ENCODE measurements around the gene PLSCR1. TPM values are rescaled to one million over a fixed set of nuclear protein-coding genes. Genes with fewer than 3 reads are reported as not detected.

The PLSCR1 gene
- total RNA-seq, 1 experiment from 2014 or later = 58.1 TPM

DNA sequence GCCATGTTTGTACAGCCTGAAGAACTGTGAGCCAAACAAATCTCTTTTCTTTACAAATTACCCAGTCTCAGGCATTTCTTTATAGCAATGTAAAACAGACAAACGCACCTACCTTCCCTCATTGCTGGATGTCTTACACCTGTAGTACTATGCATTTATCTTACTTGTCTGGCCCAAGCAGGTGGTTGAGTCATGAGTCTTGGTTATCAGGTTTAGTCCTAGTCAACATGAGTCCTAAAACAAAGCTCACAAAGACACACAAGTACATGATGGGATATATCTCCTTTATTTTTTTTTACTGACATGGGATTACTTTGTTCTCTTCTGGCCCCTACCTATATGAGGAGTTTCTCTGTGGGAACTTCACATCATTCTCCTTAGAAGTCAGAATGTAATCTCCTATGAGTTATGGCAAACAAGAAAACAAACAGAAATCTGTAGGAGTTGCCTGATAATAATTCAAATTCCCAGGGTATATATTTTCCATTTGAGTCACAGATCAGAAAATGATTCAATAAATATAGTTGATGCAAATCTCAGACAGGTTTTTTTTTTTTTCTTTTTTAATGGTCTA, 41.4 kb downstream of the PLSCR1 start:
- peaks cover 53% of the 10 kb centered on the region for H3K4me1 Mint-ChIP-seq
- ChIA-PET POLR2A (no interaction called here), CTCF (no interaction called here)
- no peaks in the 10 kb centered on the region for H3K27me3 Mint-ChIP-seq (ENCODE audit: low read depth)
- H3K9me3 Mint-ChIP-seq = peaks cover 19% of the 10 kb centered on the region
- no peak for DNase-seq (ENCODE audit: low spot score)
- peaks cover 4% of the 10 kb centered on the region; the same call in 1 of the 2 replicates for H3K36me3 Mint-ChIP-seq
- no peak for ATAC-seq
- H3K27ac Mint-ChIP-seq = peak overlapping the region; percentile 50; the same call in 1 of the 2 replicates
- TF ChIP-seq, protein P1, sequence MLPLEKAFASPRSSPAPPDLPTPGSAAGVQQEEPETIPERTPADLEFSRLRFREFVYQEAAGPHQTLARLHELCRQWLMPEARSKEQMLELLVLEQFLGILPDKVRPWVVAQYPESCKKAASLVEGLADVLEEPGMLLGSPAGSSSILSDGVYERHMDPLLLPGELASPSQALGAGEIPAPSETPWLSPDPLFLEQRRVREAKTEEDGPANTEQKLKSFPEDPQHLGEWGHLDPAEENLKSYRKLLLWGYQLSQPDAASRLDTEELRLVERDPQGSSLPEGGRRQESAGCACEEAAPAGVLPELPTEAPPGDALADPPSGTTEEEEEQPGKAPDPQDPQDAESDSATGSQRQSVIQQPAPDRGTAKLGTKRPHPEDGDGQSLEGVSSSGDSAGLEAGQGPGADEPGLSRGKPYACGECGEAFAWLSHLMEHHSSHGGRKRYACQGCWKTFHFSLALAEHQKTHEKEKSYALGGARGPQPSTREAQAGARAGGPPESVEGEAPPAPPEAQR (CRISPR knock-in tag; IDR thresholded peaks at IDR 0.05) = no peak
- TF ChIP-seq CBFB (CRISPR knock-in tag; IDR thresholded peaks at IDR 0.05; ENCODE audit: low read depth) (no peak), NR2C2 (CRISPR knock-in tag; IDR thresholded peaks at IDR 0.05) (no peak), RELA (CRISPR knock-in tag; IDR thresholded peaks at IDR 0.05; ENCODE audit: borderline replicate concordance) (no peak), TEAD4 (CRISPR knock-in tag; IDR thresholded peaks at IDR 0.05) (no peak), GRHL2 (CRISPR knock-in tag; IDR thresholded peaks at IDR 0.05; ENCODE audit: insufficient replicate concordance, severe bottlenecking) (no peak), ZNF423 (CRISPR knock-in tag; IDR thresholded peaks at IDR 0.05) (no peak), ZNF219 (CRISPR knock-in tag; IDR thresholded peaks at IDR 0.05; ENCODE audit: borderline replicate concordance) (no peak), ZNF671 (CRISPR knock-in tag; IDR thresholded peaks at IDR 0.05) (no peak), IRF2 (CRISPR knock-in tag; IDR thresholded peaks at IDR 0.05; ENCODE audit: borderline replicate concordance, low read depth) (no peak), TP53 (CRISPR knock-in tag; IDR thresholded peaks at IDR 0.05) (no peak)
- TF ChIP-seq, protein P2, sequence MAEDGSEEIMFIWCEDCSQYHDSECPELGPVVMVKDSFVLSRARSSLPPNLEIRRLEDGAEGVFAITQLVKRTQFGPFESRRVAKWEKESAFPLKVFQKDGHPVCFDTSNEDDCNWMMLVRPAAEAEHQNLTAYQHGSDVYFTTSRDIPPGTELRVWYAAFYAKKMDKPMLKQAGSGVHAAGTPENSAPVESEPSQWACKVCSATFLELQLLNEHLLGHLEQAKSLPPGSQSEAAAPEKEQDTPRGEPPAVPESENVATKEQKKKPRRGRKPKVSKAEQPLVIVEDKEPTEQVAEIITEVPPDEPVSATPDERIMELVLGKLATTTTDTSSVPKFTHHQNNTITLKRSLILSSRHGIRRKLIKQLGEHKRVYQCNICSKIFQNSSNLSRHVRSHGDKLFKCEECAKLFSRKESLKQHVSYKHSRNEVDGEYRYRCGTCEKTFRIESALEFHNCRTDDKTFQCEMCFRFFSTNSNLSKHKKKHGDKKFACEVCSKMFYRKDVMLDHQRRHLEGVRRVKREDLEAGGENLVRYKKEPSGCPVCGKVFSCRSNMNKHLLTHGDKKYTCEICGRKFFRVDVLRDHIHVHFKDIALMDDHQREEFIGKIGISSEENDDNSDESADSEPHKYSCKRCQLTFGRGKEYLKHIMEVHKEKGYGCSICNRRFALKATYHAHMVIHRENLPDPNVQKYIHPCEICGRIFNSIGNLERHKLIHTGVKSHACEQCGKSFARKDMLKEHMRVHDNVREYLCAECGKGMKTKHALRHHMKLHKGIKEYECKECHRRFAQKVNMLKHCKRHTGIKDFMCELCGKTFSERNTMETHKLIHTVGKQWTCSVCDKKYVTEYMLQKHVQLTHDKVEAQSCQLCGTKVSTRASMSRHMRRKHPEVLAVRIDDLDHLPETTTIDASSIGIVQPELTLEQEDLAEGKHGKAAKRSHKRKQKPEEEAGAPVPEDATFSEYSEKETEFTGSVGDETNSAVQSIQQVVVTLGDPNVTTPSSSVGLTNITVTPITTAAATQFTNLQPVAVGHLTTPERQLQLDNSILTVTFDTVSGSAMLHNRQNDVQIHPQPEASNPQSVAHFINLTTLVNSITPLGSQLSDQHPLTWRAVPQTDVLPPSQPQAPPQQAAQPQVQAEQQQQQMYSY (CRISPR knock-in tag; IDR thresholded peaks at IDR 0.05) = no peak
- TF ChIP-seq, protein P3, sequence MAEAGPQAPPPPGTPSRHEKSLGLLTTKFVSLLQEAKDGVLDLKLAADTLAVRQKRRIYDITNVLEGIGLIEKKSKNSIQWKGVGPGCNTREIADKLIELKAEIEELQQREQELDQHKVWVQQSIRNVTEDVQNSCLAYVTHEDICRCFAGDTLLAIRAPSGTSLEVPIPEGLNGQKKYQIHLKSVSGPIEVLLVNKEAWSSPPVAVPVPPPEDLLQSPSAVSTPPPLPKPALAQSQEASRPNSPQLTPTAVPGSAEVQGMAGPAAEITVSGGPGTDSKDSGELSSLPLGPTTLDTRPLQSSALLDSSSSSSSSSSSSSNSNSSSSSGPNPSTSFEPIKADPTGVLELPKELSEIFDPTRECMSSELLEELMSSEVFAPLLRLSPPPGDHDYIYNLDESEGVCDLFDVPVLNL (CRISPR knock-in tag; IDR thresholded peaks at IDR 0.05; ENCODE audit: borderline replicate concordance, low read depth) = no peak
- TF ChIP-seq, protein P4, sequence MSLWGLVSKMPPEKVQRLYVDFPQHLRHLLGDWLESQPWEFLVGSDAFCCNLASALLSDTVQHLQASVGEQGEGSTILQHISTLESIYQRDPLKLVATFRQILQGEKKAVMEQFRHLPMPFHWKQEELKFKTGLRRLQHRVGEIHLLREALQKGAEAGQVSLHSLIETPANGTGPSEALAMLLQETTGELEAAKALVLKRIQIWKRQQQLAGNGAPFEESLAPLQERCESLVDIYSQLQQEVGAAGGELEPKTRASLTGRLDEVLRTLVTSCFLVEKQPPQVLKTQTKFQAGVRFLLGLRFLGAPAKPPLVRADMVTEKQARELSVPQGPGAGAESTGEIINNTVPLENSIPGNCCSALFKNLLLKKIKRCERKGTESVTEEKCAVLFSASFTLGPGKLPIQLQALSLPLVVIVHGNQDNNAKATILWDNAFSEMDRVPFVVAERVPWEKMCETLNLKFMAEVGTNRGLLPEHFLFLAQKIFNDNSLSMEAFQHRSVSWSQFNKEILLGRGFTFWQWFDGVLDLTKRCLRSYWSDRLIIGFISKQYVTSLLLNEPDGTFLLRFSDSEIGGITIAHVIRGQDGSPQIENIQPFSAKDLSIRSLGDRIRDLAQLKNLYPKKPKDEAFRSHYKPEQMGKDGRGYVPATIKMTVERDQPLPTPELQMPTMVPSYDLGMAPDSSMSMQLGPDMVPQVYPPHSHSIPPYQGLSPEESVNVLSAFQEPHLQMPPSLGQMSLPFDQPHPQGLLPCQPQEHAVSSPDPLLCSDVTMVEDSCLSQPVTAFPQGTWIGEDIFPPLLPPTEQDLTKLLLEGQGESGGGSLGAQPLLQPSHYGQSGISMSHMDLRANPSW (CRISPR knock-in tag; conservative IDR thresholded peaks at IDR 0.05; ENCODE audit: low read depth) = no peak
- TF ChIP-seq, protein P5, sequence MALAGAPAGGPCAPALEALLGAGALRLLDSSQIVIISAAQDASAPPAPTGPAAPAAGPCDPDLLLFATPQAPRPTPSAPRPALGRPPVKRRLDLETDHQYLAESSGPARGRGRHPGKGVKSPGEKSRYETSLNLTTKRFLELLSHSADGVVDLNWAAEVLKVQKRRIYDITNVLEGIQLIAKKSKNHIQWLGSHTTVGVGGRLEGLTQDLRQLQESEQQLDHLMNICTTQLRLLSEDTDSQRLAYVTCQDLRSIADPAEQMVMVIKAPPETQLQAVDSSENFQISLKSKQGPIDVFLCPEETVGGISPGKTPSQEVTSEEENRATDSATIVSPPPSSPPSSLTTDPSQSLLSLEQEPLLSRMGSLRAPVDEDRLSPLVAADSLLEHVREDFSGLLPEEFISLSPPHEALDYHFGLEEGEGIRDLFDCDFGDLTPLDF (CRISPR knock-in tag; IDR thresholded peaks at IDR 0.05) = no peak
- TF ChIP-seq, protein P6, sequence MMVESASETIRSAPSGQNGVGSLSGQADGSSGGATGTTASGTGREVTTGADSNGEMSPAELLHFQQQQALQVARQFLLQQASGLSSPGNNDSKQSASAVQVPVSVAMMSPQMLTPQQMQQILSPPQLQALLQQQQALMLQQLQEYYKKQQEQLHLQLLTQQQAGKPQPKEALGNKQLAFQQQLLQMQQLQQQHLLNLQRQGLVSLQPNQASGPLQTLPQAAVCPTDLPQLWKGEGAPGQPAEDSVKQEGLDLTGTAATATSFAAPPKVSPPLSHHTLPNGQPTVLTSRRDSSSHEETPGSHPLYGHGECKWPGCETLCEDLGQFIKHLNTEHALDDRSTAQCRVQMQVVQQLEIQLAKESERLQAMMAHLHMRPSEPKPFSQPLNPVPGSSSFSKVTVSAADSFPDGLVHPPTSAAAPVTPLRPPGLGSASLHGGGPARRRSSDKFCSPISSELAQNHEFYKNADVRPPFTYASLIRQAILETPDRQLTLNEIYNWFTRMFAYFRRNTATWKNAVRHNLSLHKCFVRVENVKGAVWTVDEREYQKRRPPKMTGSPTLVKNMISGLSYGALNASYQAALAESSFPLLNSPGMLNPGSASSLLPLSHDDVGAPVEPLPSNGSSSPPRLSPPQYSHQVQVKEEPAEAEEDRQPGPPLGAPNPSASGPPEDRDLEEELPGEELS (CRISPR knock-in tag; IDR thresholded peaks at IDR 0.05) = no peak
- TF ChIP-seq, protein P7, sequence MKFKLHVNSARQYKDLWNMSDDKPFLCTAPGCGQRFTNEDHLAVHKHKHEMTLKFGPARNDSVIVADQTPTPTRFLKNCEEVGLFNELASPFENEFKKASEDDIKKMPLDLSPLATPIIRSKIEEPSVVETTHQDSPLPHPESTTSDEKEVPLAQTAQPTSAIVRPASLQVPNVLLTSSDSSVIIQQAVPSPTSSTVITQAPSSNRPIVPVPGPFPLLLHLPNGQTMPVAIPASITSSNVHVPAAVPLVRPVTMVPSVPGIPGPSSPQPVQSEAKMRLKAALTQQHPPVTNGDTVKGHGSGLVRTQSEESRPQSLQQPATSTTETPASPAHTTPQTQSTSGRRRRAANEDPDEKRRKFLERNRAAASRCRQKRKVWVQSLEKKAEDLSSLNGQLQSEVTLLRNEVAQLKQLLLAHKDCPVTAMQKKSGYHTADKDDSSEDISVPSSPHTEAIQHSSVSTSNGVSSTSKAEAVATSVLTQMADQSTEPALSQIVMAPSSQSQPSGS (CRISPR knock-in tag; IDR thresholded peaks at IDR 0.05; ENCODE audit: borderline replicate concordance, low read depth) = no peak
- TF ChIP-seq, protein P8, sequence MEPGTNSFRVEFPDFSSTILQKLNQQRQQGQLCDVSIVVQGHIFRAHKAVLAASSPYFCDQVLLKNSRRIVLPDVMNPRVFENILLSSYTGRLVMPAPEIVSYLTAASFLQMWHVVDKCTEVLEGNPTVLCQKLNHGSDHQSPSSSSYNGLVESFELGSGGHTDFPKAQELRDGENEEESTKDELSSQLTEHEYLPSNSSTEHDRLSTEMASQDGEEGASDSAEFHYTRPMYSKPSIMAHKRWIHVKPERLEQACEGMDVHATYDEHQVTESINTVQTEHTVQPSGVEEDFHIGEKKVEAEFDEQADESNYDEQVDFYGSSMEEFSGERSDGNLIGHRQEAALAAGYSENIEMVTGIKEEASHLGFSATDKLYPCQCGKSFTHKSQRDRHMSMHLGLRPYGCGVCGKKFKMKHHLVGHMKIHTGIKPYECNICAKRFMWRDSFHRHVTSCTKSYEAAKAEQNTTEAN (CRISPR knock-in tag; IDR thresholded peaks at IDR 0.05) = no peak
- no peak overlapping the region for H3K4me3 Mint-ChIP-seq
